ENCODE results near the gene NFE2L2. TPM values are rescaled to one million over a fixed set of nuclear protein-coding genes. Genes with fewer than 3 reads are reported as not detected.
"Not testable (repeated sequence)": the region's sequence is repeated elsewhere in the genome, so short reads cannot be mapped to it uniquely, and the experiment has no call there.

NFE2L2 gene
- total RNA-seq, 1 experiment from 2014 or later: 104 TPM

- Histone ChIP-seq H3K4me1 (ENCODE audit: control insufficient read depth, insufficient read depth, low read length) (peaks cover 11% of the 10 kb centered on the region; the same call in 1 of the 2 replicates), H3K9me3 (ENCODE audit: control insufficient read depth, insufficient read depth, low read depth, low read length) (no peaks in the 10 kb centered on the region), H3K27ac (ENCODE audit: low read length) (peak overlapping the region; percentile 34; the same call in 1 of the 2 replicates), H3K27me3 (ENCODE audit: control insufficient read depth, insufficient read depth, low read length) (no peaks in the 10 kb centered on the region), H3K4me3 (ENCODE audit: low read depth in 2 of 2, low read length in 2 of 2) (no peak overlapping the region), H3K36me3 (ENCODE audit: control insufficient read depth, insufficient read depth, low read length) (no peaks in the 10 kb centered on the region)
- POLR2A ChIA-PET: interaction anchor here (0.7 to 0.9 kb wide), 2 partner anchors 18 to 125 kb away, joined by 3 read pairs; no protein-coding TSS in a partner anchor
- TF ChIP-seq SIN3A (IDR thresholded peaks at IDR 0.05; ENCODE audit: borderline replicate concordance, insufficient read depth, low read depth, low read length) (no peak), TCF7L2 (IDR thresholded peaks at IDR 0.05; ENCODE audit: low read depth, low read length) (no peak), POLR2AphosphoS5 (IDR thresholded peaks at IDR 0.05; ENCODE audit: low read depth, low read length) (no peak), CTCF (IDR thresholded peaks at IDR 0.05) (no peak), REST (IDR thresholded peaks at IDR 0.05; ENCODE audit: insufficient read depth in 1 of 2, low read depth in 2 of 2, low read length in 1 of 2) (no peak)
- intact Hi-C loops (cut with micrococcal nuclease; ENCODE audit: unreplicated experiment) (no loop called here), in situ Hi-C loops (cut with HindIII; ENCODE audit: low pct_unique_long_range_greater_than_20kb, low sequenced_read_pairs) (no loop called here)
- CTCF ChIA-PET: interaction anchor here (0.6 kb wide), 1 partner anchor 37 kb away, joined by 3 read pairs; no protein-coding TSS in a partner anchor
- DNase-seq (ENCODE audit: low read depth, low spot score) (no peak), ATAC-seq (no peak)
- BruUV-seq (replicated peaks): no TSS peak
Observed at GRCh38 chr2:177201919-177202346, 62.6 kb downstream of the NFE2L2 start.

GRCh38 chr2:177200419-177200818, 64.1 kb downstream of the NFE2L2 start:
- DNase-seq (ENCODE audit: low read depth, low spot score); POLR2A ChIA-PET; intact Hi-C loops (cut with micrococcal nuclease; ENCODE audit: unreplicated experiment); BruUV-seq (replicated peaks); H3K4me3 ChIP-seq (ENCODE audit: low read depth in 2 of 2, low read length in 2 of 2); ATAC-seq; H3K9me3 ChIP-seq (ENCODE audit: control insufficient read depth, insufficient read depth, low read depth, low read length); H3K36me3 ChIP-seq (ENCODE audit: control insufficient read depth, insufficient read depth, low read length); H3K27ac ChIP-seq (ENCODE audit: low read length); in situ Hi-C loops (cut with HindIII; ENCODE audit: low pct_unique_long_range_greater_than_20kb, low sequenced_read_pairs); H3K27me3 ChIP-seq (ENCODE audit: control insufficient read depth, insufficient read depth, low read length): not testable (repeated sequence)
- H3K4me1 ChIP-seq (ENCODE audit: control insufficient read depth, insufficient read depth, low read length): peaks cover 11% of the 10 kb centered on the region; the same call in 1 of the 2 replicates
- CTCF ChIA-PET: interaction anchor here (0.7 kb wide), 1 partner anchor 878 kb away, joined by 10 read pairs; no protein-coding TSS in a partner anchor

GRCh38 chr2:177195194-177195593, 69.3 kb downstream of the NFE2L2 start:
- no peaks in the 10 kb centered on the region for H3K27me3 ChIP-seq (ENCODE audit: control insufficient read depth, insufficient read depth, low read length)
- intact Hi-C loops (cut with micrococcal nuclease; ENCODE audit: unreplicated experiment) (no loop called here), in situ Hi-C loops (cut with HindIII; ENCODE audit: low pct_unique_long_range_greater_than_20kb, low sequenced_read_pairs) (no loop called here)
- ChIA-PET POLR2A (no interaction called here), CTCF (no interaction called here)
- no peaks in the 10 kb centered on the region; the same call in 1 of the 2 replicates for H3K4me1 ChIP-seq (ENCODE audit: control insufficient read depth, insufficient read depth, low read length)
- H3K4me3 ChIP-seq (ENCODE audit: low read depth in 2 of 2, low read length in 2 of 2): no peak overlapping the region
- BruUV-seq (replicated peaks): no TSS peak
- no peaks in the 10 kb centered on the region for H3K9me3 ChIP-seq (ENCODE audit: control insufficient read depth, insufficient read depth, low read depth, low read length)
- DNase-seq (ENCODE audit: low read depth, low spot score) (no peak), ATAC-seq (no peak; the same call in 1 of the 2 replicates)
- TF ChIP-seq SIN3A (IDR thresholded peaks at IDR 0.05; ENCODE audit: borderline replicate concordance, insufficient read depth, low read depth, low read length): no peak
- TF ChIP-seq CTCF (IDR thresholded peaks at IDR 0.05): peak; percentile 28; the same call in 1 of the 2 replicates
- no peaks in the 10 kb centered on the region for H3K36me3 ChIP-seq (ENCODE audit: control insufficient read depth, insufficient read depth, low read length)
- no peak overlapping the region for H3K27ac ChIP-seq (ENCODE audit: low read length)

Data from Panc1 (cell line).